IMR-90 (cell line): ENCODE data around the gene CA9. TPM values are rescaled to one million over a fixed set of nuclear protein-coding genes. Genes with fewer than 3 reads are reported as not detected.

Experiments
- ATAC-seq: fragments of 200-7000 bp; cut with Tn5 transposase; 2 replicates; pipeline ENCODE4 v1.9.1; 2020; ENCODE audit warnings: low read depth, mild to moderate bottlenecking, moderate library complexity
- BruUV-seq: library from RNA; stranded (reverse); fragments of 400-500 nt; replicated peaks from 2 replicates; lab custom pipeline; 2021; lab: Mats Ljungman, UMichigan
- CTCF ChIA-PET: fragments of 300-600 bp; formaldehyde crosslinking; extraction: SDS; loops from one replicate; lab custom pipeline; 2021; ENCODE audit warnings: antibody characterized with exemption; lab: Yijun Ruan, JAX
- POLR2A ChIA-PET: fragments of 300-600 bp; sonication (Branson Sonifier 250); formaldehyde crosslinking; loops from one replicate; lab custom pipeline; 2022; ENCODE audit warnings: antibody characterized with exemption; ENCODE audit not compliant: unreplicated experiment; lab: Charles Lee
- DNase-seq: peaks from one replicate; pipeline ENCODE4 v3.0.0; 2013
- H2AFZ ChIP-seq: replicated peaks from 2 replicates; pipeline ENCODE3; 2013; ENCODE audit warnings: low read length, mild to moderate bottlenecking; ENCODE audit not compliant: poor library complexity
- H2AK5ac ChIP-seq: 2 replicates; pipeline ENCODE4 v1.6.1; 2013; ENCODE audit warnings: low read depth, low read length, inconsistent platforms
- H2AK9ac ChIP-seq: replicated peaks from 2 replicates; pipeline ENCODE3; 2013; ENCODE audit warnings: mild to moderate bottlenecking, low read depth, low read length, moderate library complexity; ENCODE audit not compliant: poor library complexity
- H2BK120ac ChIP-seq: 2 replicates; pipeline ENCODE4 v1.6.1; 2013; ENCODE audit warnings: low read depth, low read length, inconsistent platforms
- H2BK15ac ChIP-seq: 3 replicates; pipeline ENCODE4 v1.6.1; 2013; ENCODE audit warnings: low read depth, low read length, inconsistent platforms
- H2BK20ac ChIP-seq: 2 replicates; pipeline ENCODE4 v1.6.1; 2013; ENCODE audit warnings: low read depth, mild to moderate bottlenecking, inconsistent platforms, low read length, moderate library complexity
- H2BK5ac ChIP-seq: 2 replicates; pipeline ENCODE4 v1.6.1; 2013; ENCODE audit warnings: mild to moderate bottlenecking, low read depth, low read length, inconsistent platforms; ENCODE audit not compliant: poor library complexity, severe bottlenecking
- H3K14ac ChIP-seq: replicated peaks from 2 replicates; pipeline ENCODE4 v1.6.1; 2013; ENCODE audit warnings: low read depth, low read length, inconsistent platforms
- H3K18ac ChIP-seq: 2 replicates; pipeline ENCODE4 v1.6.1; 2013; ENCODE audit warnings: low read depth, low read length, control low read depth
- H3K23ac ChIP-seq: 2 replicates; pipeline ENCODE4 v1.6.1; 2013; ENCODE audit warnings: low read depth, low read length, inconsistent platforms
- H3K27ac ChIP-seq: 2 replicates; pipeline ENCODE4 v1.5.1; 2013; ENCODE audit warnings: mild to moderate bottlenecking, control low read depth, low read length; ENCODE audit not compliant: insufficient read depth
- H3K27me3 ChIP-seq: 2 replicates; pipeline ENCODE4 v1.6.1; 2013; ENCODE audit warnings: low read length; ENCODE audit not compliant: control insufficient read depth, insufficient read depth
- H3K36me3 ChIP-seq: 2 replicates; pipeline ENCODE4 v1.6.1; 2013; ENCODE audit warnings: low read length, mixed read lengths; ENCODE audit not compliant: control insufficient read depth, insufficient read depth
- H3K4ac ChIP-seq: 2 replicates; pipeline ENCODE4 v1.6.1; 2013; ENCODE audit warnings: low read depth, low read length, inconsistent platforms
- H3K4me1 ChIP-seq: 2 replicates; pipeline ENCODE4 v1.6.1; 2013; ENCODE audit warnings: low read length, mixed read lengths; ENCODE audit not compliant: control insufficient read depth, insufficient read depth
- H3K4me2 ChIP-seq: 2 replicates; pipeline ENCODE4 v1.6.1; 2013; ENCODE audit warnings: low read depth, mild to moderate bottlenecking, control low read depth, low read length, moderate library complexity
- H3K4me3 ChIP-seq: 2 replicates; pipeline ENCODE4 v1.5.1; 2013; ENCODE audit warnings: low read depth, mild to moderate bottlenecking, control low read depth, low read length, moderate library complexity; ENCODE audit not compliant: insufficient read depth
- H3K56ac ChIP-seq: 2 replicates; pipeline ENCODE4 v1.6.1; 2013; ENCODE audit warnings: low read length, inconsistent platforms; ENCODE audit not compliant: insufficient read depth; ENCODE audit errors: extremely low read depth
- H3K79me1 ChIP-seq, 2 experiments: 2 replicates each; pipeline ENCODE4 v1.6.1; 2013; ENCODE audit warnings: low read length in 2 of 2, inconsistent platforms in 1 of 2, low read depth in 1 of 2
- H3K9ac ChIP-seq: 2 replicates; pipeline ENCODE4 v1.6.1; 2013; ENCODE audit warnings: low read depth, low read length, control low read depth
- H3K9me1 ChIP-seq: 2 replicates; pipeline ENCODE4 v1.6.1; 2013; ENCODE audit warnings: low read length, inconsistent platforms; ENCODE audit not compliant: insufficient read depth
- H3K9me3 ChIP-seq: 2 replicates; pipeline ENCODE4 v1.6.1; 2013; ENCODE audit warnings: low read length; ENCODE audit not compliant: control insufficient read depth, insufficient read depth
- H4K20me1 ChIP-seq: 2 replicates; pipeline ENCODE4 v1.6.1; 2013; ENCODE audit warnings: low read length, inconsistent platforms; ENCODE audit not compliant: insufficient read depth
- H4K5ac ChIP-seq: 2 replicates; pipeline ENCODE4 v1.6.1; 2013; ENCODE audit warnings: mild to moderate bottlenecking, low read depth, low read length, control low read depth
- H4K8ac ChIP-seq, 2 experiments: 2 replicates each; pipeline ENCODE4 v1.6.1; 2013; ENCODE audit warnings: low read depth in 2 of 2, low read length in 2 of 2, control low read depth in 1 of 2, inconsistent platforms in 1 of 2
- H4K91ac ChIP-seq: 2 replicates; pipeline ENCODE4 v1.6.1; 2013; ENCODE audit warnings: low read depth, low read length, inconsistent platforms; ENCODE audit not compliant: insufficient read depth
- MXI1 ChIP-seq: IDR thresholded peaks from 2 replicates; pipeline ENCODE4 v1.6.1; 2012; ENCODE audit warnings: low read depth, mild to moderate bottlenecking, low read length, moderate library complexity, borderline replicate concordance
- WGBS, 2 experiments: methylation state at CpG; one replicate each; pipeline versions ENCODE4 v1.1.5 to v1.1.7; 2013; ENCODE audit warnings: missing lambda C conversion rate in 2 of 2; ENCODE audit not compliant: insufficient read length in 1 of 2; ENCODE audit errors: extremely low coverage in 2 of 2; 5-methylcytosine and 5-hydroxymethylcytosine counted together
- dilution Hi-C: fragments of 300-500 bp; cut with HindIII; formaldehyde crosslinking; loops from one replicate; pipeline ENCODE4 v1.14.3; 2018; ENCODE audit warnings: low sequenced_read_pairs; ENCODE audit not compliant: unreplicated experiment
- in situ Hi-C: fragments of 300-500 bp; cut with MboI; formaldehyde crosslinking; loops from 3 replicates; pipeline ENCODE4 v1.14.3; 2019; ENCODE audit warnings: low sequenced_read_pairs, inconsistent platforms, mixed read lengths
- intact Hi-C: fragments of 100-400 bp; cut with micrococcal nuclease; formaldehyde crosslinking; loops from 2 replicates; pipeline ENCODE4 v1.10.0; 2022
- polyA plus RNA-seq, 3 experiments: library from polyadenylated mRNA; depleted of rRNA; stranded (reverse); fragments of >200 nt; gene quantifications; 2 replicates each; pipeline ENCODE4 v1.2.3, GENCODE V29; 2012; ENCODE audit warnings: low replicate concordance in 1 of 3
- total RNA-seq: library from RNA; depleted of rRNA; stranded (reverse); fragments of >200 nt; gene quantifications from 2 replicates; pipeline ENCODE4 v1.2.3, GENCODE V29; 2012

Gene CA9
- total and polyA plus RNA-seq, 2 of the 4 experiments (the other 2 are of a cell fraction), result 0.54 to 3.9 TPM

DNA sequence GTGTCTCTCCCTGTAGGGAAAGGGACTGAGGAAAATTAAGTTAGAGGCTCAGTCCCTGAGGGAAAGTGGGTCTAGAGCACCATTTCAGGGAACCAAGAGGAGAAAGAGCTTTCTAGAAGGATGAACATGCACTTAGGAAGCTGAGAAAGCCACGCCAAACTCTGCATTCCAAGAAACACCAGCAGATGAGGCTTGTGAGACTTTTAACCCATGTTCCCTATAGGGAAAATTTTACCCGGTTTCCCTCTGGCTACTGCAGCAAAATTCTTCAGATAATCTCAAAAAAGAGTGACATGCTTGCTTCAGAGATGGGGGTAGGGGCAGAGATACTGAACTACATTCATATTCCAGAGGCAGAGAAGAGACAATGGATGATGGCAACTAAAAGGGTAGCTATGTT lies 49.7 kb downstream of the CA9 start:
- Histone ChIP-seq H3K79me1 (peaks cover 49 to 87% of the 10 kb centered on the region in 2 experiments), H3K9ac (no peak overlapping the region), H2AK5ac (no peak overlapping the region), H3K27me3 (no peaks in the 10 kb centered on the region), H3K27ac (no peak overlapping the region), H3K36me3 (peaks cover 66% of the 10 kb centered on the region), H3K4me2 (no peak overlapping the region), H3K9me1 (peaks cover 7% of the 10 kb centered on the region; the same call in 1 of the 2 replicates), H4K8ac (no peak overlapping the region), H2BK20ac (no peak overlapping the region), H2AK9ac (no peak overlapping the region), H2BK5ac (no peak overlapping the region), H3K4me1 (peaks cover 13% of the 10 kb centered on the region), H4K91ac (no peak overlapping the region), H3K18ac (no peak overlapping the region), H2AFZ (no peak overlapping the region), H3K56ac (no peak overlapping the region), H2BK120ac (no peak overlapping the region), H2BK15ac (no peak overlapping the region), H3K4me3 (no peak overlapping the region), H3K14ac (no peak overlapping the region), H3K9me3 (no peaks in the 10 kb centered on the region), H4K20me1 (peaks cover 40% of the 10 kb centered on the region), H4K5ac (no peak overlapping the region), H3K4ac (no peak overlapping the region), H3K23ac (no peak overlapping the region)
- BruUV-seq, result no TSS peak
- no CpG with 5 or more reads among the region's 2 CpGs for WGBS, 2 experiments
- no peak for TF ChIP-seq MXI1
- DNase-seq, result no peak
- dilution Hi-C loops, result no loop called here
- intact Hi-C loops, result no loop called here
- no peak for ATAC-seq
- in situ Hi-C loops, result no loop called here
- POLR2A ChIA-PET, result interaction anchor here (0.7 kb wide), 1 partner anchor 77 kb away, joined by 6 read pairs; no protein-coding TSS in a partner anchor
- CTCF ChIA-PET, result interaction anchor here (1.0 kb wide), 1 partner anchor 27 kb away, joined by 3 read pairs; no protein-coding TSS in a partner anchor
